NOMO-1 treated with DMSO at 0.1 percent for 48 hours (cell line): ENCODE measurements around the gene MLLT10.

Experiments used
- DNase-seq: peaks from one replicate; lab custom pipeline; 2025; ENCODE audit not compliant: unreplicated experiment; lab: John Stamatoyannopoulos, UW

The MLLT10 gene

GRCh38 chr10:21516242-21517131, 17.5 kb upstream of the MLLT10 start:
- no peak for DNase-seq

- no peak for DNase-seq
Measured at GRCh38 chr10:21517134-21518031, 16.6 kb upstream of the MLLT10 start.

GRCh38 chr10:21518149-21518640, 15.8 kb upstream of the MLLT10 start:
- DNase-seq: peak; percentile 92

- no peak for DNase-seq
Measured at GRCh38 chr10:21518641-21519396, 15.2 kb upstream of the MLLT10 start.

GRCh38 chr10:21519397-21519933, 14.6 kb upstream of the MLLT10 start:
- no peak for DNase-seq

- DNase-seq: no peak
Measured at GRCh38 chr10:21519941-21520436, 14.0 kb upstream of the MLLT10 start.

GRCh38 chr10:21520509-21520908, 13.5 kb upstream of the MLLT10 start:
- no peak for DNase-seq

GRCh38 chr10:21520949-21521348, 13.1 kb upstream of the MLLT10 start:
- no peak for DNase-seq

- DNase-seq: no peak
Measured at GRCh38 chr10:21521751-21522533, 12.1 kb upstream of the MLLT10 start.

GRCh38 chr10:21522631-21523406, 11.2 kb upstream of the MLLT10 start:
- no peak for DNase-seq

- DNase-seq: no peak
Measured at GRCh38 chr10:21523557-21524008, 10.4 kb upstream of the MLLT10 start.

GRCh38 chr10:21524131-21524525, 9.9 kb upstream of the MLLT10 start:
- DNase-seq: no peak

- DNase-seq: no peak
Measured at GRCh38 chr10:21524526-21525366, 9.3 kb upstream of the MLLT10 start.

- peak; percentile 96 for DNase-seq
Measured at GRCh38 chr10:21525367-21526187, 8.5 kb upstream of the MLLT10 start, which contains the start of gene SKIDA1. Gene SKIDA1, minus strand, starts transcription at chr10:21525682. Its CDS starts 7,860 bp downstream, at chr10:21517822.

GRCh38 chr10:21526188-21526859, 7.7 kb upstream of the MLLT10 start:
- DNase-seq: peak; percentile 90

- DNase-seq: no peak
Measured at GRCh38 chr10:21526860-21527597, 7.0 kb upstream of the MLLT10 start.
